ENCODE data around the gene TBC1D16. TPM values are rescaled to one million over a fixed set of nuclear protein-coding genes. Genes with fewer than 3 reads are reported as not detected.
"Not testable (repeated sequence)": the region's sequence is repeated elsewhere in the genome, so short reads cannot be mapped to it uniquely, and the experiment has no call there.

Gene TBC1D16
- total RNA-seq, 3 donors from 2014 or later (not counting 1 experiment from before 2014, with no cell fraction given): 0.49 to 1.00 (median 0.65) TPM

DNA sequence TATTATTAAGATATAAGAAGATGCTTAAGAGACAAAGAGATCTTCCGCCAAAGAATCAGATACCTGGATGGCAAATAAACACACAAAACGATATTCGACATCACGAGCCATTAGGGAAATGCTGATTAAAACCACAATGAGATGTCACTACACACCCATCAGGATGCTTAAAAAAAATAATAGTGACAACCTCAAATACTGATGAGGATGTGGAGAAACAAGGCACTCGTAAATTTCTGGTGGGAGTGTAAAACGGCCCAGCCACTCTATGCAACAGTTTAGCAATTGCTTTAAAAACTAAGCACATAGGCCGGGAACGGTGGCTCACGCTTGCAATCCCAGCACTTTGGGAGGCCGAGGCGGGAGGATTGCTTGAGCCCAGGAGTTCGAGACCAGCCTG, 39.4 kb downstream of the TBC1D16 start:
- H3K4me3 Mint-ChIP-seq: peak overlapping the region; percentile 79

DNA sequence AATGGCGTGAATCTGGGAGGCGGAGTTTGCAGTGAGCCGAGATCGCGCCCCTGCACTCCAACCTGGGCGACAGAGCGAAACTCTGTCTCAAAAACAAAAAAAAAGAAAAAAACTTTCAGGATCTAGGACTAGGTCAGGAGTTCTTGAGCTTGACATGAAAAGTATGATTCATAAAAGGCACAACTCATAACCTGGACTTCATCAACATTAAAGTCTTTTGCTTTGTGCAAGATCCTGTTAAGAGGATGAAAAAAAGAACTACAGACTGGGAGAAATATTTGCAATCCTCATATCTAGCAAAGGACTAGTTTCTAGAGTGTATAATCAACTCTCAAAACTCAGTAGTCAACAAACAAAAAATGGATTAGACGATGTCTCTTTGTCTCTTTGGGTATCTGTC, 40.0 kb downstream of the TBC1D16 start:
- Mint-ChIP-seq H3K36me3 (no peaks in the 10 kb centered on the region), H3K27me3 (ENCODE audit: low read depth in 2 of 2) (peaks cover 8 to 11% of the 10 kb centered on the region in 2 donors), H3K27ac (peak overlapping the region; percentile 91 to 93), H3K4me3 (peak overlapping the region; percentile 79), H3K9me3 (no peaks in the 10 kb centered on the region), H3K4me1 (peaks cover 31 to 38% of the 10 kb centered on the region in 2 donors)
- intact Hi-C loops (cut with micrococcal nuclease): loop anchor here (2.0 kb wide), 1 partner anchor 153 kb away; no protein-coding TSS in a partner anchor
- H3K4me3 ChIP-seq (ENCODE audit: low read length): no peak overlapping the region
- H3K27ac ChIP-seq (ENCODE audit: low read length): no peak overlapping the region
- no peaks in the 10 kb centered on the region for H3K9me3 ChIP-seq (ENCODE audit: control insufficient read depth, insufficient read depth, low read length)
- H3K36me3 ChIP-seq (ENCODE audit: control insufficient read depth, insufficient read depth, low read length): no peaks in the 10 kb centered on the region
- no peak for ATAC-seq
- no peak for DNase-seq
- TF ChIP-seq, protein P1, sequence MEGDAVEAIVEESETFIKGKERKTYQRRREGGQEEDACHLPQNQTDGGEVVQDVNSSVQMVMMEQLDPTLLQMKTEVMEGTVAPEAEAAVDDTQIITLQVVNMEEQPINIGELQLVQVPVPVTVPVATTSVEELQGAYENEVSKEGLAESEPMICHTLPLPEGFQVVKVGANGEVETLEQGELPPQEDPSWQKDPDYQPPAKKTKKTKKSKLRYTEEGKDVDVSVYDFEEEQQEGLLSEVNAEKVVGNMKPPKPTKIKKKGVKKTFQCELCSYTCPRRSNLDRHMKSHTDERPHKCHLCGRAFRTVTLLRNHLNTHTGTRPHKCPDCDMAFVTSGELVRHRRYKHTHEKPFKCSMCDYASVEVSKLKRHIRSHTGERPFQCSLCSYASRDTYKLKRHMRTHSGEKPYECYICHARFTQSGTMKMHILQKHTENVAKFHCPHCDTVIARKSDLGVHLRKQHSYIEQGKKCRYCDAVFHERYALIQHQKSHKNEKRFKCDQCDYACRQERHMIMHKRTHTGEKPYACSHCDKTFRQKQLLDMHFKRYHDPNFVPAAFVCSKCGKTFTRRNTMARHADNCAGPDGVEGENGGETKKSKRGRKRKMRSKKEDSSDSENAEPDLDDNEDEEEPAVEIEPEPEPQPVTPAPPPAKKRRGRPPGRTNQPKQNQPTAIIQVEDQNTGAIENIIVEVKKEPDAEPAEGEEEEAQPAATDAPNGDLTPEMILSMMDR (IDR thresholded peaks at IDR 0.05): no peak
- WGBS (ENCODE audit: insufficient coverage): 94% methylated on average over 8 of the region's 8 CpGs
- peaks cover 64% of the 10 kb centered on the region for H3K4me1 ChIP-seq (ENCODE audit: control insufficient read depth, insufficient read depth, low read length)
- H3K27me3 ChIP-seq (ENCODE audit: control insufficient read depth, insufficient read depth, low read length): peaks cover 6% of the 10 kb centered on the region

More for the DNA sequence above, 39.4 kb downstream of the TBC1D16 start:
- peaks cover 6% of the 10 kb centered on the region for H3K27me3 ChIP-seq (ENCODE audit: control insufficient read depth, insufficient read depth, low read length)
- peak in 1 of 2 donors; percentile 41 for DNase-seq
- H3K9me3 ChIP-seq (ENCODE audit: control insufficient read depth, insufficient read depth, low read length): no peaks in the 10 kb centered on the region
- no peak for ATAC-seq
- H3K4me3 ChIP-seq (ENCODE audit: low read length): no peak overlapping the region
- 73% methylated on average over 8 of the region's 12 CpGs for WGBS (ENCODE audit: insufficient coverage)
- peaks cover 60% of the 10 kb centered on the region for H3K4me1 ChIP-seq (ENCODE audit: control insufficient read depth, insufficient read depth, low read length)
- H3K27ac ChIP-seq (ENCODE audit: low read length): peak overlapping the region; percentile 87
- Mint-ChIP-seq H3K4me1 (peaks cover 31 to 34% of the 10 kb centered on the region in 2 donors), H3K27me3 (ENCODE audit: low read depth in 2 of 2) (peaks cover 8 to 11% of the 10 kb centered on the region in 2 donors), H3K36me3 (no peaks in the 10 kb centered on the region), H3K9me3 (no peaks in the 10 kb centered on the region), H3K27ac (peak overlapping the region; percentile 91 to 93)
- intact Hi-C loops (cut with micrococcal nuclease): loop anchor here (2.0 kb wide), 1 partner anchor 153 kb away; no protein-coding TSS in a partner anchor
- TF ChIP-seq, protein P1 (IDR thresholded peaks at IDR 0.05): no peak
- no peaks in the 10 kb centered on the region for H3K36me3 ChIP-seq (ENCODE audit: control insufficient read depth, insufficient read depth, low read length)

DNA sequence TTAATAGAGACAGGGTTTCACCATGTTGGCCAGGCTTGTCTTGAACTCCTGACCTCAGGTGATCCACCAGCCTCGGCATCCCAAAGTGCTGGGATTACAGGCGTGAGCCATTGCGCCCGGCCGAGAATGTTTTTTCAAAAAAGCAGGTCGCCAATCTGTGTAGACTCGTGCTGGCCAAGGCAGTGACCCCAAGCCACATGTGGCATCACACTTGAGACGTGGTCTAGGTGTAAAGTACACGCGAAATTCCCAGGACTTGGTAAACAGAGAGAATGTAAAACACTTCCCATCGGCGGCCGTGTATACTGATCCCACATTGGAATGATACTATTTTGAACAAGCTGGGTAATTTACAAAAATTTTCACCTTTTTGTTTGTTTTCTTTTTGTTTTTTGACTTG, 41.1 kb downstream of the TBC1D16 start:
- no peaks in the 10 kb centered on the region for H3K9me3 Mint-ChIP-seq
- no peaks in the 10 kb centered on the region for H3K36me3 ChIP-seq (ENCODE audit: control insufficient read depth, insufficient read depth, low read length)
- TF ChIP-seq, protein P1 (IDR thresholded peaks at IDR 0.05): no peak
- H3K27me3 Mint-ChIP-seq (ENCODE audit: low read depth in 2 of 2): peaks cover 8 to 11% of the 10 kb centered on the region in 2 donors
- ATAC-seq (no peak), DNase-seq (no peak)
- no peaks in the 10 kb centered on the region for H3K9me3 ChIP-seq (ENCODE audit: control insufficient read depth, insufficient read depth, low read length)
- peaks cover 6% of the 10 kb centered on the region for H3K27me3 ChIP-seq (ENCODE audit: control insufficient read depth, insufficient read depth, low read length)
- no peak overlapping the region for H3K4me3 ChIP-seq (ENCODE audit: low read length)
- 57% methylated on average over 13 of the region's 13 CpGs for WGBS (ENCODE audit: insufficient coverage)
- peak overlapping the region in 1 of 2 donors; percentile 93 for H3K27ac Mint-ChIP-seq
- H3K27ac ChIP-seq (ENCODE audit: low read length): no peak overlapping the region
- peaks cover 31 to 38% of the 10 kb centered on the region in 2 donors for H3K4me1 Mint-ChIP-seq
- H3K4me3 Mint-ChIP-seq: no peak overlapping the region
- no peaks in the 10 kb centered on the region for H3K36me3 Mint-ChIP-seq
- H3K4me1 ChIP-seq (ENCODE audit: control insufficient read depth, insufficient read depth, low read length): peaks cover 64% of the 10 kb centered on the region
- intact Hi-C loops (cut with micrococcal nuclease): loop anchor here (5.0 kb wide), 1 partner anchor 252 kb away; no protein-coding TSS in a partner anchor

DNA sequence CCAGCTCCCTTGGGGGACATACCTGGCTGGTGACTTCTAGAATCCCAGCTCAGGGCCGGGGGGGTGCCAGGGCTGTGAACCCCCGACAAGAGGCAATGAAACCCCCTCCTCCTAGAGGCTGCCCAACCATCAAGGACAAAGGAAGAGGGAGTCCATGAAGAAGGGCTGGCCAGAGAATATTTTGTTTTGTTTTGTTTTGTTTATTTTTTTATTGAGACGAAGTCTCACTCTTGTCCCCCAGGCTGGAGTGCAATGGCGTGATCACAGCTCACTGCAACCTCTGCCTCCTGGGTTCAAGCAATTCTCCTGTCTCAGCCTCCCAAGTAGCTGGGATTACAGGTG, 41.5 kb downstream of the TBC1D16 start:
- WGBS (ENCODE audit: insufficient coverage): 89% methylated on average over 2 of the region's 4 CpGs
- not testable (repeated sequence) for H3K36me3 ChIP-seq (ENCODE audit: control insufficient read depth, insufficient read depth, low read length); ATAC-seq; H3K36me3 Mint-ChIP-seq; H3K9me3 Mint-ChIP-seq; H3K4me3 ChIP-seq (ENCODE audit: low read length); DNase-seq; H3K27ac Mint-ChIP-seq; H3K27me3 ChIP-seq (ENCODE audit: control insufficient read depth, insufficient read depth, low read length); H3K9me3 ChIP-seq (ENCODE audit: control insufficient read depth, insufficient read depth, low read length); H3K27ac ChIP-seq (ENCODE audit: low read length); H3K4me3 Mint-ChIP-seq
- intact Hi-C loops (cut with micrococcal nuclease): loop anchor here (5.0 kb wide), 1 partner anchor 252 kb away; no protein-coding TSS in a partner anchor
- peaks cover 31 to 38% of the 10 kb centered on the region in 2 donors for H3K4me1 Mint-ChIP-seq
- peaks cover 8 to 11% of the 10 kb centered on the region in 2 donors for H3K27me3 Mint-ChIP-seq (ENCODE audit: low read depth in 2 of 2)
- peaks cover 64% of the 10 kb centered on the region for H3K4me1 ChIP-seq (ENCODE audit: control insufficient read depth, insufficient read depth, low read length)
